Measurements from ENCODE around the gene ABLIM1.

- TF ChIP-seq ZNF391 (tag by site-specific recombination; IDR thresholded peaks at IDR 0.05; ENCODE audit: borderline replicate concordance, low read depth) (no peak), ZNF664 (tag by site-specific recombination; IDR thresholded peaks at IDR 0.05) (no peak), REST (tag by site-specific recombination; IDR thresholded peaks at IDR 0.05) (no peak), GLI4 (tag by site-specific recombination; IDR thresholded peaks at IDR 0.05) (no peak), ZNF174 (tag by site-specific recombination; IDR thresholded peaks at IDR 0.05) (no peak), CTCF (tag by site-specific recombination; IDR thresholded peaks at IDR 0.05) (0 out of 2 replicates have a peak, but pooled peaks have one; percentile 16), YY1 (tag by site-specific recombination; IDR thresholded peaks at IDR 0.05) (no peak), ZSCAN5A (tag by site-specific recombination; IDR thresholded peaks at IDR 0.05) (no peak), ZNF266 (tag by site-specific recombination; IDR thresholded peaks at IDR 0.05; ENCODE audit: low read depth) (no peak), ZNF776 (tag by site-specific recombination; IDR thresholded peaks at IDR 0.05; ENCODE audit: borderline replicate concordance) (no peak), REPIN1 (tag by site-specific recombination; IDR thresholded peaks at IDR 0.05; ENCODE audit: low read depth) (no peak), MEIS1 (CRISPR knock-in tag; IDR thresholded peaks at IDR 0.05; ENCODE audit: borderline replicate concordance) (no peak), ZNF514 (tag by site-specific recombination; IDR thresholded peaks at IDR 0.05) (no peak), ZNF510 (tag by site-specific recombination; IDR thresholded peaks at IDR 0.05; ENCODE audit: insufficient replicate concordance) (no peak)
These were observed 220.4 kb downstream of the ABLIM1 start for GRCh38 chr10:114437473-114438292.
